Endothelial cell of umbilical vein (primary cell): ENCODE measurements around the gene CACNA1C. TPM values are rescaled to one million over a fixed set of nuclear protein-coding genes. Genes with fewer than 3 reads are reported as not detected.

Source experiments
- BruUV-seq: library from RNA; stranded (reverse); fragments of 400-500 nt; replicated peaks from 2 replicates; lab custom pipeline; 2021; lab: Mats Ljungman, UMichigan
- CTCF ChIA-PET: fragments of 300-600, 350-600 bp; sonication (Branson Sonifier 250); formaldehyde crosslinking; loops from one replicate; lab custom pipeline; 2021; ENCODE audit warnings: antibody characterized with exemption, inconsistent platforms; lab: Charles Lee
- POLR2A ChIA-PET: fragments of 300-600, 350-600 bp; sonication (Branson Sonifier 250); formaldehyde crosslinking; loops from one replicate; lab custom pipeline; 2021; ENCODE audit warnings: antibody characterized with exemption, inconsistent platforms; lab: Charles Lee
- DNase-seq: peaks from one replicate; pipeline ENCODE4 v3.0.0-alpha.2; 2011; ENCODE audit warnings: low read depth, low spot score
- FAIRE-seq: peaks from 2 replicates; lab custom pipeline; 2011; peaks lifted over from hg19 to GRCh38; lab: Jason Lieb, UNC
- H2AFZ ChIP-seq: 2 replicates; pipeline ENCODE4 v1.6.0; 2012; ENCODE audit warnings: low read depth, low read length, control low read depth, inconsistent platforms
- H3K27ac ChIP-seq: 2 replicates; pipeline ENCODE4 v1.5.1; 2011; ENCODE audit warnings: low read depth, mild to moderate bottlenecking, control low read depth, low read length, moderate library complexity; ENCODE audit not compliant: insufficient read depth
- H3K27me3 ChIP-seq, 2 experiments: 2 replicates each; pipeline versions ENCODE4 v1.6.0 to v1.6.1; 2011; ENCODE audit warnings: low read length in 2 of 2, mixed read lengths in 1 of 2; ENCODE audit not compliant: control insufficient read depth in 2 of 2, insufficient read depth in 2 of 2
- H3K36me3 ChIP-seq, 2 experiments: 2 replicates in 1 of 2; 3 replicates in 1 of 2; pipeline ENCODE4 v1.5.1; 2011; ENCODE audit warnings: low read length in 2 of 2, mild to moderate bottlenecking in 1 of 2, moderate library complexity in 1 of 2; ENCODE audit not compliant: control insufficient read depth in 2 of 2, insufficient read depth in 2 of 2; ENCODE audit errors: extremely low read depth in 1 of 2
- H3K4me1 ChIP-seq: 3 replicates; pipeline ENCODE4 v1.5.1; 2011; ENCODE audit warnings: mild to moderate bottlenecking, low read length; ENCODE audit not compliant: control insufficient read depth, insufficient read depth; ENCODE audit errors: extremely low read depth
- H3K4me2 ChIP-seq: 2 replicates; pipeline ENCODE4 v1.6.1; 2011; ENCODE audit warnings: low read length, control low read depth, mixed read lengths; ENCODE audit not compliant: insufficient read depth
- H3K4me3 ChIP-seq, 3 experiments: fragments of 200-600 bp in 1 of 3; sonication (generic), shearing (Covaris generic) in 1 of 3; replicated peaks in 1 of 3; 2 replicates each; pipeline ENCODE4 v1.5.1; 2011 to 2016; ENCODE audit warnings: control low read depth in 3 of 3, low read length in 3 of 3, mild to moderate bottlenecking in 2 of 3, inconsistent platforms in 1 of 3, low read depth in 1 of 3, moderate library complexity in 1 of 3; ENCODE audit not compliant: insufficient read depth in 1 of 3
- H3K79me2 ChIP-seq: 2 replicates; pipeline ENCODE4 v1.6.0; 2012; ENCODE audit warnings: low read length, inconsistent platforms; ENCODE audit not compliant: control insufficient read depth, insufficient read depth
- H3K9ac ChIP-seq: replicated peaks from 2 replicates; pipeline ENCODE3; 2011; ENCODE audit warnings: low read length, control low read depth; ENCODE audit not compliant: insufficient read depth; ENCODE audit errors: extremely low read depth
- H3K9me1 ChIP-seq: replicated peaks from 3 replicates; pipeline ENCODE4 v1.6.0; 2011; ENCODE audit warnings: mild to moderate bottlenecking, low read length; ENCODE audit not compliant: control insufficient read depth, insufficient read depth; ENCODE audit errors: extremely low read depth
- H3K9me3 ChIP-seq: replicated peaks from 2 replicates; pipeline ENCODE4 v1.5.1; 2012; ENCODE audit warnings: low read length, inconsistent platforms; ENCODE audit not compliant: control insufficient read depth, insufficient read depth
- H4K20me1 ChIP-seq: replicated peaks from 2 replicates; pipeline ENCODE3; 2011; ENCODE audit warnings: mild to moderate bottlenecking, low read length; ENCODE audit not compliant: control insufficient read depth, insufficient read depth; ENCODE audit errors: extremely low read depth
- EZH2 ChIP-seq: IDR thresholded peaks from 2 replicates; pipeline ENCODE4 v1.6.1; 2012; ENCODE audit warnings: borderline replicate concordance, low read depth, mild to moderate bottlenecking, moderate library complexity, low read length, inconsistent platforms; ENCODE audit not compliant: severe bottlenecking
- FOS ChIP-seq: IDR thresholded peaks from 2 replicates; pipeline ENCODE4 v1.6.1; 2011; ENCODE audit warnings: mild to moderate bottlenecking, low read length, moderate library complexity, borderline replicate concordance; ENCODE audit not compliant: insufficient read depth
- GATA2 ChIP-seq: IDR thresholded peaks from 2 replicates; pipeline ENCODE4 v1.7.0; 2011; ENCODE audit warnings: low read depth, mild to moderate bottlenecking, moderate library complexity, mixed read lengths, low read length; ENCODE audit not compliant: insufficient read length, insufficient read depth
- JUN ChIP-seq: IDR thresholded peaks from 2 replicates; pipeline ENCODE4 v1.6.1; 2011; ENCODE audit warnings: borderline replicate concordance, low read depth; ENCODE audit not compliant: insufficient read length, insufficient read depth
- MYC ChIP-seq: IDR thresholded peaks from one replicate; pipeline ENCODE4 v1.6.1; 2011; ENCODE audit warnings: mild to moderate bottlenecking, low read depth, low read length
- POLR2A ChIP-seq: IDR thresholded peaks from 2 replicates; pipeline ENCODE4 v1.6.1; 2012; ENCODE audit warnings: low read depth, mild to moderate bottlenecking, control low read depth, low read length
- POLR2AphosphoS5 ChIP-seq: IDR thresholded peaks from 2 replicates; pipeline ENCODE4 v1.6.1; 2012; ENCODE audit warnings: low read depth, mild to moderate bottlenecking, control low read depth, low read length, moderate library complexity; ENCODE audit not compliant: insufficient read depth
- dilution Hi-C: fragments of 300-500 bp; cut with MboI; formaldehyde crosslinking; loops from one replicate; pipeline ENCODE4 v1.15.0; 2019; ENCODE audit warnings: low sequenced_read_pairs; ENCODE audit not compliant: extremely low pct_ligation_motif_present
- intact Hi-C: fragments of 100-400 bp; cut with micrococcal nuclease; formaldehyde crosslinking; loops from one replicate; pipeline ENCODE4 v1.10.0; 2022
- polyA plus RNA-seq, 4 experiments: library from polyadenylated mRNA; depleted of rRNA in 3 of 4; stranded (reverse) in 3 of 4; unstranded in 1 of 4; fragments of >200 nt; gene quantifications; 2 replicates each; pipeline versions ENCODE4 v1.2.1 to v1.2.3, GENCODE V29; 2011 to 2012; ENCODE audit warnings: missing spikeins in 1 of 4
- total RNA-seq: library from RNA; stranded (reverse); gene quantifications from 2 replicates; pipeline ENCODE4 v1.2.3, GENCODE V29; 2021
- TF ChIP-seq, protein P1 (sequence below), 2 donors: IDR thresholded peaks; 1 replicate in 1 of 2; 2 replicates in 1 of 2; pipeline ENCODE4 v1.5.1; 2011; ENCODE audit warnings: low read length in 2 of 2, mild to moderate bottlenecking in 2 of 2, moderate library complexity in 2 of 2, control low read depth in 1 of 2, inconsistent platforms in 1 of 2, low read depth in 1 of 2; ENCODE audit not compliant: insufficient read depth in 1 of 2; ENCODE audit errors: extremely low read depth in 1 of 2
- TF ChIP-seq, protein P2 (sequence below): IDR thresholded peaks from 2 replicates; pipeline ENCODE4 v1.6.1; 2011; ENCODE audit not compliant: insufficient read depth, insufficient read length

Gene CACNA1C
- total and polyA plus RNA-seq, 2 donors (not counting 3 experiments of a cell fraction or from before 2014, with no cell fraction given): not detected

- FAIRE-seq (no peak), DNase-seq (no peak)
- Histone ChIP-seq H4K20me1 (no peaks in the 10 kb centered on the region), H3K27me3 (no peaks in the 10 kb centered on the region), H3K4me1 (no peaks in the 10 kb centered on the region), H3K9me3 (no peaks in the 10 kb centered on the region), H3K9me1 (no peaks in the 10 kb centered on the region), H2AFZ (no peak overlapping the region), H3K27ac (no peak overlapping the region), H3K36me3 (no peaks in the 10 kb centered on the region), H3K4me2 (no peak overlapping the region), H3K9ac (no peak overlapping the region), H3K79me2 (no peaks in the 10 kb centered on the region), H3K4me3 (no peak overlapping the region)
- no peak for TF ChIP-seq GATA2
- TF ChIP-seq, protein P1, sequence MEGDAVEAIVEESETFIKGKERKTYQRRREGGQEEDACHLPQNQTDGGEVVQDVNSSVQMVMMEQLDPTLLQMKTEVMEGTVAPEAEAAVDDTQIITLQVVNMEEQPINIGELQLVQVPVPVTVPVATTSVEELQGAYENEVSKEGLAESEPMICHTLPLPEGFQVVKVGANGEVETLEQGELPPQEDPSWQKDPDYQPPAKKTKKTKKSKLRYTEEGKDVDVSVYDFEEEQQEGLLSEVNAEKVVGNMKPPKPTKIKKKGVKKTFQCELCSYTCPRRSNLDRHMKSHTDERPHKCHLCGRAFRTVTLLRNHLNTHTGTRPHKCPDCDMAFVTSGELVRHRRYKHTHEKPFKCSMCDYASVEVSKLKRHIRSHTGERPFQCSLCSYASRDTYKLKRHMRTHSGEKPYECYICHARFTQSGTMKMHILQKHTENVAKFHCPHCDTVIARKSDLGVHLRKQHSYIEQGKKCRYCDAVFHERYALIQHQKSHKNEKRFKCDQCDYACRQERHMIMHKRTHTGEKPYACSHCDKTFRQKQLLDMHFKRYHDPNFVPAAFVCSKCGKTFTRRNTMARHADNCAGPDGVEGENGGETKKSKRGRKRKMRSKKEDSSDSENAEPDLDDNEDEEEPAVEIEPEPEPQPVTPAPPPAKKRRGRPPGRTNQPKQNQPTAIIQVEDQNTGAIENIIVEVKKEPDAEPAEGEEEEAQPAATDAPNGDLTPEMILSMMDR (IDR thresholded peaks at IDR 0.05; ENCODE audit: extremely low read depth in 1 of 2, insufficient read depth in 1 of 2, low read depth in 1 of 2, low read length in 2 of 2): no peak
- no peak for TF ChIP-seq MYC
- no peak for TF ChIP-seq POLR2AphosphoS5
- no peak for TF ChIP-seq FOS
- TF ChIP-seq JUN: no peak
- TF ChIP-seq, protein P2, sequence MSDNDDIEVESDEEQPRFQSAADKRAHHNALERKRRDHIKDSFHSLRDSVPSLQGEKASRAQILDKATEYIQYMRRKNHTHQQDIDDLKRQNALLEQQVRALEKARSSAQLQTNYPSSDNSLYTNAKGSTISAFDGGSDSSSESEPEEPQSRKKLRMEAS: no peak
- TF ChIP-seq POLR2A: no peak
- TF ChIP-seq EZH2: no peak
- ChIA-PET POLR2A (no interaction called here), CTCF (no interaction called here)
- BruUV-seq: no TSS peak
- intact Hi-C loops (no loop called here), dilution Hi-C loops (no loop called here)
Measured at GRCh38 chr12:2364631-2365051, 311.9 kb downstream of the CACNA1C start.
